Measurements from ENCODE around the gene PACS1. TPM values are rescaled to one million over a fixed set of nuclear protein-coding genes. Genes with fewer than 3 reads are reported as not detected.
A peak's percentile ranks its signal among the peaks of the same experiment; 100 is the strongest.

PACS1 gene
- total RNA-seq, 1 experiment from 2014 or later = 100 TPM

DNA sequence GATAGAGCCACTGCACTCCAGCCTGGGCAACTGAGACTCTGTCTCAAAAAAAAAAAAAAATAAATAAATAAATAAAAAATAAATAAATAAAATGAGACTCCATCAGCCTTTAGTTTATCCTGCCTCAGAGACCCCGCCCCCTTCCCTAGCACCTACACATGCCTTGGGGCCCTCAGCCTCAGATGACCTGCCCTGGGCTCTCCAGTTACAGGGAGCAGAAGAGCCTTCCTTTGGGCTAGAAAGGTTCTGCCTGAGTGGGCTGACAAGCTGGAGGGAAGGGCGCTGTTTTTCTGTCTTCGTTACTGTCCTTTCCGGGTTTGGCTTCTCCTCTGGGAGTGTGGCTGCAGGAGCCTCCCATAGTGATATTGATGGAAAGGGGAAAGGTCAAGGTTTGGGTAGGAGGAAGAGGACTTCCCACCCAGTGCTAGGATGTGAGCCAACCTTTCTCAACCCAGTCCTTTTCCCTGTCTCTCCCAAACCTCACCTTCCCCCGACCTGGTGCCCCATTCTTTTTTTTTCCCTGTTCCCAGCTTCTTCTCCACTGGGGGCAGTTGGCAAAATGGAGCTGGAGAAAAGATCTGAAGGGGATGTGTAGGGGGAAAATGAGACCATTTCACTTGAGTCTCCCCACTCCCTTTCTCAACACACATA lies 19.4 kb upstream of the PACS1 start:
- CTCF ChIA-PET = interaction anchor here (0.6 kb wide), 5 partner anchors 12 to 369 kb away, joined by 3 to 9 read pairs (median 4); partner anchors contain the start of gene FIBP
- H3K9me2 ChIP-seq (ENCODE audit: insufficient read depth) = no peaks in the 10 kb centered on the region
- peaks cover 11% of the 10 kb centered on the region; the same call in 1 of the 2 replicates for H4K20me1 ChIP-seq (ENCODE audit: insufficient read depth)
- DNase-seq = no peak
- peaks cover 20% of the 10 kb centered on the region for H3K4me1 ChIP-seq (replicated peaks; ENCODE audit: insufficient read depth)
- BruUV-seq (replicated peaks) = no TSS peak
- intact Hi-C loops (cut with micrococcal nuclease; ENCODE audit: unreplicated experiment) = loop anchor here (5.0 kb wide), 1 partner anchor 478 kb away; the partner anchor contains the start of genes FAM89B and ZNRD2
- POLR2A ChIA-PET (ENCODE audit: unreplicated experiment) = interaction anchor here (0.7 kb wide), 2 partner anchors 338 to 759 kb away, joined by 5 read pairs; no protein-coding TSS in a partner anchor
- H2AFZ ChIP-seq = peak overlapping the region; percentile 97
- no peaks in the 10 kb centered on the region for H3K9me3 ChIP-seq (ENCODE audit: insufficient read depth, low read depth)
- H3K79me2 ChIP-seq (ENCODE audit: low read depth) = peaks cover 36% of the 10 kb centered on the region
- TF ChIP-seq EZH2 (IDR thresholded peaks at IDR 0.05; ENCODE audit: low read depth) = no peak
- TF ChIP-seq, protein P1, sequence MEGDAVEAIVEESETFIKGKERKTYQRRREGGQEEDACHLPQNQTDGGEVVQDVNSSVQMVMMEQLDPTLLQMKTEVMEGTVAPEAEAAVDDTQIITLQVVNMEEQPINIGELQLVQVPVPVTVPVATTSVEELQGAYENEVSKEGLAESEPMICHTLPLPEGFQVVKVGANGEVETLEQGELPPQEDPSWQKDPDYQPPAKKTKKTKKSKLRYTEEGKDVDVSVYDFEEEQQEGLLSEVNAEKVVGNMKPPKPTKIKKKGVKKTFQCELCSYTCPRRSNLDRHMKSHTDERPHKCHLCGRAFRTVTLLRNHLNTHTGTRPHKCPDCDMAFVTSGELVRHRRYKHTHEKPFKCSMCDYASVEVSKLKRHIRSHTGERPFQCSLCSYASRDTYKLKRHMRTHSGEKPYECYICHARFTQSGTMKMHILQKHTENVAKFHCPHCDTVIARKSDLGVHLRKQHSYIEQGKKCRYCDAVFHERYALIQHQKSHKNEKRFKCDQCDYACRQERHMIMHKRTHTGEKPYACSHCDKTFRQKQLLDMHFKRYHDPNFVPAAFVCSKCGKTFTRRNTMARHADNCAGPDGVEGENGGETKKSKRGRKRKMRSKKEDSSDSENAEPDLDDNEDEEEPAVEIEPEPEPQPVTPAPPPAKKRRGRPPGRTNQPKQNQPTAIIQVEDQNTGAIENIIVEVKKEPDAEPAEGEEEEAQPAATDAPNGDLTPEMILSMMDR (conservative IDR thresholded peaks at IDR 0.05) = no peak
- H3K27ac ChIP-seq = peak overlapping the region; percentile 75
- H3K27me3 ChIP-seq (ENCODE audit: insufficient read depth, low read depth) = no peaks in the 10 kb centered on the region
- peaks cover 27% of the 10 kb centered on the region for H3F3A ChIP-seq (ENCODE audit: insufficient read depth, low read depth)
- H3K36me3 ChIP-seq (ENCODE audit: low read depth) = peaks cover 16% of the 10 kb centered on the region
- peak overlapping the region; percentile 96 for H3K4me2 ChIP-seq
- peak overlapping the region; percentile 99; the same call in 1 of the 2 replicates for H3K4me3 ChIP-seq

DNA sequence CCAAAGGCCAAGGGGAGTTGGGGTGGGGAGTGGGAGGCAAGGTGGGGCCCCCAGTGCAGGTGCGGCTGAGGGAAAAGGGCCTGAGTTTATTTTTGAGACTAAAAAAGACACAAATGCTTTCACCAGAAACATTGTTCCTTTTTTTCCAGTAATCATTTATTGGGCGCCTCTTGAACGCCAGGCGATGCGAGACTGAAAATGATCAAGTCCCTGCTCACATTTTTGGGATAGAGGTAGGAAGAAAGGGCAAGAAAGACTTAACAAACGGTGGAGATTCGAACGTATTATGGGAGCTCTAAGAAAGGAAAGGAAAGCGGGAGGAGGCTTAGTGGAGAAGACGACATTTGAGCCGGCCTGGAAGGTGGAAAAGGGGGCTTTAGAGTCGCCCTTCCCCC lies 18.7 kb upstream of the PACS1 start:
- Histone ChIP-seq H3K27me3 (ENCODE audit: insufficient read depth, low read depth) (no peaks in the 10 kb centered on the region), H3K9me2 (ENCODE audit: insufficient read depth) (no peaks in the 10 kb centered on the region), H3K4me1 (replicated peaks; ENCODE audit: insufficient read depth) (peaks cover 20% of the 10 kb centered on the region), H3K36me3 (ENCODE audit: low read depth) (peaks cover 22% of the 10 kb centered on the region), H3K4me2 (peak overlapping the region; percentile 96), H4K20me1 (ENCODE audit: insufficient read depth) (peaks cover 11% of the 10 kb centered on the region; the same call in 1 of the 2 replicates), H3K4me3 (peak overlapping the region; percentile 99), H3K9me3 (ENCODE audit: insufficient read depth, low read depth) (no peaks in the 10 kb centered on the region), H3F3A (ENCODE audit: insufficient read depth, low read depth) (peaks cover 28% of the 10 kb centered on the region), H2AFZ (peak overlapping the region; percentile 97), H3K79me2 (ENCODE audit: low read depth) (peaks cover 38% of the 10 kb centered on the region), H3K27ac (peak overlapping the region; percentile 75)
- TSS peak; percentile 99 for BruUV-seq (replicated peaks)
- no peak for TF ChIP-seq EZH2 (IDR thresholded peaks at IDR 0.05; ENCODE audit: low read depth)
- TF ChIP-seq, protein P1 (conservative IDR thresholded peaks at IDR 0.05) = no peak
- ChIA-PET CTCF (interaction anchor here (0.6 kb wide), 3 partner anchors 29 to 163 kb away, joined by 3 to 9 read pairs (median 4); partner anchors contain the start of gene FIBP), POLR2A (ENCODE audit: unreplicated experiment) (interaction anchor here (0.6 to 0.7 kb wide), 6 partner anchors 14 to 338 kb away, joined by 4 to 11 read pairs (median 6); partner anchors contain the start of gene CATSPER1)
- no peak for DNase-seq
- intact Hi-C loops (cut with micrococcal nuclease; ENCODE audit: unreplicated experiment) = loop anchor here (5.0 kb wide), 1 partner anchor 479 kb away; the partner anchor contains the start of genes FAM89B and ZNRD2

DNA sequence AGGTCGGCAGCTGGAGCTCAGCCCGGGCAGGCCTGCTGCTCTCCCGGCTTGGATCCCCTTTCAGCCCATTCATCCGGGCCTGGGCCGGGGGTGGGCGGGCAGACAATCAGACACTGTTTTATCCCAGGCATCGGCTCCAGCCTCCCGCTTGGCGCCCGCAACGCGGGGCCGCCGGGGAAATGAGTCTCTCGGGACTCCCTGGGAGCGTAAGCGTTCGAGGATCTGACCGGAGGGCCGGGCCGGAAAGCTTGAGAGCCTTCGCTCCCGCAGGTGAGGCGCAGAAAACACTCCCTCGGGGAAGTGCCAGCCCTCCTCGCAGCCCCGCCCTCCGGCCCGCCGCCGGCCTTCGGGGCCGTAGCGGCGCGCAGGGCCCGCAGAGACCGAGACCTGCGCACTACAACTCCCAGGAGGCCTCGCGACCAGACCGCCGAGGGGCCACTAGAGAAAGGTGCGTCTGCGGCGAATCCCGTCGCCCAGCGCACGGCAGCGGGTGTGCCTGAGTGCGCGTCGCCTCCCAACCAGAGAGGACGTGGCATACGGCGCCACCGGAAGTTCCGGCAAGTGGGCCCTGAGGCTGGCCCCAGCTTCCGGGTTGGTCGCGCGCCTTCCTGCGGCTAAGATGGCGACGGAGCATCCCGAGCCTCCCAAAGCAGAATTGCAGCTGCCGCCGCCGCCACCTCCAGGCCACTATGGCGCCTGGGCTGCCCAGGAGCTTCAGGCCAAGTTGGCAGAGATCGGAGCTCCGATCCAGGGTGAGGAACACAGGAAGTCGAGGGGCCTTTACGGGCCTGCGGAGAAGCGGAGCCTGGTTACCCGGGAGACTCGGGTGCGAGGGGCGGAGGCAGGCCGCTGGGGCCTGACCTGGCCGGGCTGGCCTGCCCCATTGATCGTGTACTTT lies 18.1 kb upstream of the PACS1 start, which contains the start of gene SF3B2:
TSS of gene SF3B2 (plus strand) at position 599 of the 898 bp plus-strand sequence. CDS start at position 620, 21 bp downstream.
- H3K79me2 ChIP-seq (ENCODE audit: low read depth) = peaks cover 38% of the 10 kb centered on the region
- H3K4me2 ChIP-seq = peak within 1 kb of the TSS; percentile 96
- H3K36me3 ChIP-seq (ENCODE audit: low read depth) = peaks cover 27% of the 10 kb centered on the region
- H3F3A ChIP-seq (ENCODE audit: insufficient read depth, low read depth) = peaks cover 29% of the 10 kb centered on the region
- H4K20me1 ChIP-seq (ENCODE audit: insufficient read depth) = peaks cover 11% of the 10 kb centered on the region; the same call in 1 of the 2 replicates
- ChIA-PET POLR2A (ENCODE audit: unreplicated experiment) (interaction anchor here (0.5 to 0.7 kb wide), 10 partner anchors 14 to 458 kb away, joined by 3 to 23 read pairs (median 6); partner anchors contain the start of gene CATSPER1), CTCF (interaction anchor here (0.6 kb wide), 2 partner anchors 30 to 176 kb away, joined by 3 to 7 read pairs; no protein-coding TSS in a partner anchor)
- peak within 1 kb of the TSS; percentile 99 for H3K4me3 ChIP-seq
- H3K27me3 ChIP-seq (ENCODE audit: insufficient read depth, low read depth) = no peaks in the 10 kb centered on the region
- H3K4me1 ChIP-seq (replicated peaks; ENCODE audit: insufficient read depth) = peaks cover 20% of the 10 kb centered on the region
- H3K9me3 ChIP-seq (ENCODE audit: insufficient read depth, low read depth) = no peaks in the 10 kb centered on the region
- TF ChIP-seq, protein P1 (conservative IDR thresholded peaks at IDR 0.05) = no peak
- TF ChIP-seq EZH2 (IDR thresholded peaks at IDR 0.05; ENCODE audit: low read depth) = no peak
- intact Hi-C loops (cut with micrococcal nuclease; ENCODE audit: unreplicated experiment) = loop anchor here (2.0 to 5.0 kb wide), 3 partner anchors 39 to 480 kb away; partner anchors contain the start of genes BANF1, CST6, EIF1AD and FAM89B
- H3K27ac ChIP-seq = peak within 1 kb of the TSS; percentile 75
- H2AFZ ChIP-seq = peak within 1 kb of the TSS; percentile 97
- no peaks in the 10 kb centered on the region for H3K9me2 ChIP-seq (ENCODE audit: insufficient read depth)
- peak; percentile 98 to 99 for DNase-seq
- no TSS peak for BruUV-seq (replicated peaks)
